Thoracic aorta (tissue), 2 donors: ENCODE data around the gene RPH3AL. TPM values are rescaled to one million over a fixed set of nuclear protein-coding genes. Genes with fewer than 3 reads are reported as not detected.
"Not testable (repeated sequence)": the region's sequence is repeated elsewhere in the genome, so short reads cannot be mapped to it uniquely, and the experiment has no call there.

ENCODE experiments used
- ATAC-seq: fragments of 150-250 bp; one replicate; pipeline ENCODE4 v1.8.0; 2017; ENCODE audit warnings: low read depth; ENCODE audit not compliant: insufficient number of reproducible peaks, low FRiP score
- DNase-seq: peaks from one replicate; pipeline ENCODE4 v3.0.0-alpha.2; 2020; ENCODE audit warnings: low spot score
- H3K27ac ChIP-seq, 2 donors: fragments of 200-600 bp; sonication (generic); 1 replicate in 1 of 2; 2 replicates in 1 of 2; pipeline ENCODE4 v1.5.1; 2016; ENCODE audit warnings: mild to moderate bottlenecking in 2 of 2, moderate library complexity in 2 of 2
- H3K27me3 ChIP-seq: fragments of 200-600 bp; sonication (generic); replicated peaks from 2 replicates; pipeline ENCODE4 v1.6.0; 2016; ENCODE audit warnings: mild to moderate bottlenecking; ENCODE audit not compliant: insufficient read depth
- H3K36me3 ChIP-seq: fragments of 200-600 bp; sonication (generic); one replicate; pipeline ENCODE4 v1.5.1; 2016
- H3K4me1 ChIP-seq, 2 donors: fragments of 200-600 bp; sonication (generic); 1 replicate in 1 of 2; 2 replicates in 1 of 2; pipeline versions ENCODE4 v1.5.1 to v1.6.0; 2016; ENCODE audit warnings: low read depth in 2 of 2, mild to moderate bottlenecking in 1 of 2; ENCODE audit not compliant: control insufficient read depth in 1 of 2
- H3K4me3 ChIP-seq: fragments of 200-600 bp; sonication (generic); 2 replicates; pipeline ENCODE4 v1.5.1; 2016; ENCODE audit warnings: mild to moderate bottlenecking
- H3K9me3 ChIP-seq: fragments of 200-600 bp; sonication (generic); 2 replicates; pipeline ENCODE4 v1.5.1; 2016
- CTCF ChIP-seq: fragments of 200-600 bp; sonication (generic); IDR thresholded peaks from one replicate; pipeline ENCODE4 v1.5.1; 2019; ENCODE audit warnings: antibody characterized with exemption
- total RNA-seq, 2 donors: library from RNA; depleted of rRNA; stranded (reverse); fragments of >200 nt; gene quantifications; one replicate each; pipeline versions ENCODE4 v1.1.0 to v1.2.3, GENCODE V29; 2016

Gene RPH3AL
- total RNA-seq, 2 donors from 2014 or later: 6.5 to 33.1 TPM

DNA sequence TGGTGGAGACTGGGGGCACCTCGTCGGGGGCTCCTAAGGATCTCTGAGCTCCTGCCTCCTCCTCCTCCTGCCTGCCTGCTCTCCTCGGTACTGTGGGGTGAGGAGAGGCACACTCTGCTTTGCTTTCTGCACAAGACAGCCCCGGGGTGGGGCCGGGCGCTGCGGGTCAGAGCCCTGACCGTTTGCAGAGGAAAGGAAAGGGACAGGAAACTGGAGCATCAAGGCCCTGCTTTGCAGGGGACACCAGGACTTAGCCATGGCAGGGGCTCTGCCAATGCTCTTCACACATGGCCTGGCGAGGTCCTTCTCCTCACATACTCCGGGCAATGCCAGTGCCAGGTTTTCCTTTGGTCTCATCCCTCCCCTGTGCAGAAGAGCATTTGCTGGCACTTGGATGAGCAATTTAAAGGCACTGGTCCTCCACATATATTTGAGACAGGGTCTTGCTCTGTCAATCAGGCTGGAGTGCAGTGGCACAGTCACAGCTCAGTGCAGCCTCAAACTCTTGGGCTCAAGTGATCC lies 147.4 kb downstream of the RPH3AL start:
- DNase-seq: no peak
- Histone ChIP-seq H3K4me3 (no peak overlapping the region), H3K36me3 (no peaks in the 10 kb centered on the region), H3K4me1 (no peaks in the 10 kb centered on the region), H3K27ac (no peak overlapping the region), H3K27me3 (no peaks in the 10 kb centered on the region), H3K9me3 (no peaks in the 10 kb centered on the region)
- TF ChIP-seq CTCF: no peak
- no peak for ATAC-seq

- no peak for ATAC-seq
- no peak for DNase-seq
These were observed 148.0 kb downstream of the RPH3AL start for GRCh38 chr17:204427-205147.

DNA sequence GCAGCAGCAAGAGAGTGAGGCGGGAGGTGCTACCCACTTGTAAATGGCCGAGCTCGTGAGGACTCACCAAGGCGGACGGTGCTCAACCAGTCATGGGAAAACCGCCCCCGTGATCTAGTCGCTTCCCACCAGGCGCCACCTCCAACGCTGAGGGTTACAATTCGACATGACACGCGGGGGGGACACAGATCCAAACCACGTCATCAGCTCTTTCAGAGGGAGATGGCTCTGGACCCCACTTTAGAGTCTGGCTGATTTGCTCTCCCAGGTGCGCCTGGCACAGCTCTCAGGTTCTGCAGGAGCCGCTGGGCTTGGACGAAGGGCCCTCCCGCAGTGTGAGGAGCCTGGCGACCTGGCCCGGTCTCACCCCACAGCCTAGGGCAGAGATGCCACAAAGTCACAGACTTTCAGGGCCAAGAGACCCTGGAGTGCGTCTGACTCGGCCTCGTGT lies 150.1 kb downstream of the RPH3AL start:
- Histone ChIP-seq H3K9me3 (no peaks in the 10 kb centered on the region), H3K27ac (no peak overlapping the region), H3K27me3 (no peaks in the 10 kb centered on the region), H3K36me3 (no peaks in the 10 kb centered on the region), H3K4me3 (no peak overlapping the region), H3K4me1 (no peaks in the 10 kb centered on the region)
- no peak for DNase-seq
- ATAC-seq: no peak
- TF ChIP-seq CTCF: no peak

More at GRCh38 chr17:204427-205147, 148.0 kb downstream of the RPH3AL start:
- H3K4me3 ChIP-seq: no peak overlapping the region
- no peak overlapping the region for H3K27ac ChIP-seq
- H3K36me3 ChIP-seq: no peaks in the 10 kb centered on the region
- no peaks in the 10 kb centered on the region for H3K27me3 ChIP-seq
- H3K4me1 ChIP-seq: no peaks in the 10 kb centered on the region
- H3K9me3 ChIP-seq: no peaks in the 10 kb centered on the region
- no peak for TF ChIP-seq CTCF

DNA sequence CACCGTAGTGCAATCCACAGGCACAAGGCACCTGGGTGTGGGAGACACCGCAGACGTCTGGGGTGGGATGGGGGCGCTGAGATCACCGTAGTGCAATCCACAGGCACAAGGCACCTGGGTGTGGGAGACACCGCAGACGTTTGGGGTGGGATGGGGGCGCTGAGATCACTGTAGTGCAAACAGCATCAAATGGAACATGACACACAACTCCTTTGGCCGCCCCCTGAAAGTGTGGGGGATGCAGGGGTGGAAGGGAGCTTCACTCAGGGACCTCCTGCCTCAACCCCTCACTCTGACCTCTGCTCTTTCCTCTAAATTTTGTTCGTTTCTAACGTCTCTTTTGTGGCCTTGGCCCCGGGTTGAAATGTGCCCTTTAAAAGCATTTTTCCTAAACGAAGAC lies 150.9 kb downstream of the RPH3AL start:
- not testable (repeated sequence) for H3K4me1 ChIP-seq, H3K27me3 ChIP-seq, ATAC-seq, DNase-seq, H3K9me3 ChIP-seq, H3K27ac ChIP-seq, H3K4me3 ChIP-seq, H3K36me3 ChIP-seq

DNA sequence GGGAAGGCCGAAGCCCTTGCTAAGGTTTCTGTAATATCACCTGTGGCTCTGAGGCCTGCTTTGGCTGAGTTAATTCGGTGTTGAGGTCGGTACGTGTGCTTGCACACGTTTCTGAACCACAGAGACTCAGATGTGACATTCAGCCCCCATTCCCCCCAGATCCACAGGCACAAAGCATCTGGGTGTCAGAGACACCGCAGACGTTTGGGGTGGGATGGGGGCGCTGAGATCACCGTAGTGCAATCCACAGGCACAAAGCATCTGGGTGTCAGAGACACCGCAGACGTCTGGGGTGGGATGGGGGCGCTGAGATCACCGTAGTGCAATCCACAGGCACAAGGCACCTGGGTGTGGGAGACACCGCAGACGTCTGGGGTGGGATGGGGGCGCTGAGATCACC lies 151.3 kb downstream of the RPH3AL start:
- not testable (repeated sequence) for H3K27me3 ChIP-seq, H3K9me3 ChIP-seq, H3K27ac ChIP-seq, H3K4me3 ChIP-seq, ATAC-seq, H3K36me3 ChIP-seq, DNase-seq, H3K4me1 ChIP-seq

DNA sequence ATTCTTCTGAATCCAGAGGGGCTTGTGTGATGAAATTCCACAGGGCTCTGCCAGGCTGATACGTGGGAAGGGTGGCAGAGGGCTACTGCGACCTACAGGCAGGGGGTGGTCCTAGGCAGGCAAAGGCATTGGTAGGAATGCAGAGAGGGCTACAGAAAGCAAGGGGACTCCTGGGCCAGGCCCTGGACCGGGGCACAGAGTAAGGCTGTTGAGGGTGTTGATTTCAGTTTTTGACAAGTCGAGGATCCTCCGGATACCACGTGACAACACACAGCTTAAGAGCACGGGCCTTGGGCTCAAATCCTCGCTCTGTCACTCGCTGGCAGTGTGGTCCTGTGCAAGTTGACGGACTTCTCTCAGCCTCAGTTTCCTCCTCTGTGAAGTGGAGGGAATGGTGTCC lies 152.0 kb downstream of the RPH3AL start:
- no peak overlapping the region for H3K4me3 ChIP-seq
- H3K27me3 ChIP-seq: no peaks in the 10 kb centered on the region
- ATAC-seq (no peak), DNase-seq (no peak)
- no peaks in the 10 kb centered on the region for H3K4me1 ChIP-seq
- no peak overlapping the region for H3K27ac ChIP-seq
- no peaks in the 10 kb centered on the region for H3K9me3 ChIP-seq
- TF ChIP-seq CTCF: no peak
- H3K36me3 ChIP-seq: no peaks in the 10 kb centered on the region
